RPMI7951 (cell line): ENCODE measurements around the gene PGRMC2. TPM values are rescaled to one million over a fixed set of nuclear protein-coding genes. Genes with fewer than 3 reads are reported as not detected.

Experiments
- DNase-seq: peaks from one replicate; pipeline ENCODE4 v3.0.0-alpha.2; 2012; ENCODE audit warnings: low read depth
- total RNA-seq: library from RNA; depleted of rRNA; stranded (reverse); fragments of >200 nt; shearing (Covaris generic); gene quantifications from 2 replicates; pipeline ENCODE4 v1.2.3, GENCODE V29; 2014; rRNA removed

The PGRMC2 gene, protein sequence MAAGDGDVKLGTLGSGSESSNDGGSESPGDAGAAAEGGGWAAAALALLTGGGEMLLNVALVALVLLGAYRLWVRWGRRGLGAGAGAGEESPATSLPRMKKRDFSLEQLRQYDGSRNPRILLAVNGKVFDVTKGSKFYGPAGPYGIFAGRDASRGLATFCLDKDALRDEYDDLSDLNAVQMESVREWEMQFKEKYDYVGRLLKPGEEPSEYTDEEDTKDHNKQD
- total RNA-seq = 13.6 and 15.6 TPM in 2 replicates

GRCh38 chr4:128287141-128287870 is at the start of gene PGRMC2:
Gene PGRMC2 (minus strand): TSS chr4:128287813. CDS start chr4:128287790, 23 bp downstream.
- peak; percentile 28 for DNase-seq

GRCh38 chr4:128335541-128335940 is 47.9 kb upstream of the PGRMC2 start:
- DNase-seq = no peak

DNA sequence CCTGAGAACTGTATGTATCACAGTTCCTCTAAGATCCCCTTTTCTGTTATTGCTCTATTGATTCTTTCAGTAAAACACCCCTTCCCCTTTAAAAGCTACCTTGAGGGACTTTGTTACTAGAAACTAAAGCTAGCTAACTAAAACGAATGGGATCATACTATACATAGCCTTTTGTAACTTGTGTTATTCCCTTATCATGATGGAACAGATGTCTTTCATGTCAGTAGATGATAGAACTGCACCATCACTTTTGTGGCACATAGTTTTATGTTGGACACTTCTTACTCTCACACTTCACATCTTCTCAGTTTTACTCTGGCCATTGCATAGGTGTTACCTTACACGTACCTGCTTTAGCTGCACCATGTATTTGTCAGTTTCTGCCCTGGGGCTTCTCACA is 46.6 kb upstream of the PGRMC2 start:
- no peak for DNase-seq

- no peak for DNase-seq
Observed at GRCh38 chr4:128333309-128334018, 45.9 kb upstream of the PGRMC2 start.

GRCh38 chr4:128332081-128332480 is 44.5 kb upstream of the PGRMC2 start:
- DNase-seq = no peak

GRCh38 chr4:128329638-128330037 is 42.0 kb upstream of the PGRMC2 start:
- DNase-seq = no peak

DNA sequence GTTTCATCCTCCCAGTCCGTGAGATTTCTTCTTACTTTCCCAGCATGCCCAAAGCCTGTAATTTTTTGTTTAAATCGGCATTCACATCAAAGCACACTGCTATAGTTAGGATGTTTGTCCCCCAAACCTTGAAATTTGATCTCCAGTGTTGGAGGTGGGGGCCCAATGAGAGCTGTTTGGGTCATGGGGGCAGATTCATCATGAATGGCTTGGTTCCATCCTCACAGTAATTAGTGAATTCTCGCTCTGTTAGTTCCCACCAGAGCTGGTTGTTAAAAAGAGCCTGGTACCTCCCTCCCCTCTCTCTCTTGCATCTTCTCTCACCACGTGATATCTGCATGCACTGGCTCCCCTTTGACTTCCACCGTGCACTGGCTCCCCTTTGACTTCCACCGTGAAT is 40.5 kb upstream of the PGRMC2 start:
- no peak for DNase-seq

GRCh38 chr4:128323401-128323800 is 35.8 kb upstream of the PGRMC2 start:
- no peak for DNase-seq

- DNase-seq = peak; percentile 80
Observed at GRCh38 chr4:128322986-128323385, 35.4 kb upstream of the PGRMC2 start.

GRCh38 chr4:128322311-128322710 is 34.7 kb upstream of the PGRMC2 start:
- DNase-seq = peak; percentile 72

GRCh38 chr4:128320656-128321055 is 33.0 kb upstream of the PGRMC2 start:
- DNase-seq = no peak

- DNase-seq = peak; percentile 78
Observed at GRCh38 chr4:128315756-128316520, 28.3 kb upstream of the PGRMC2 start.

- DNase-seq = no peak
Observed at GRCh38 chr4:128311659-128312403, 24.2 kb upstream of the PGRMC2 start.

DNA sequence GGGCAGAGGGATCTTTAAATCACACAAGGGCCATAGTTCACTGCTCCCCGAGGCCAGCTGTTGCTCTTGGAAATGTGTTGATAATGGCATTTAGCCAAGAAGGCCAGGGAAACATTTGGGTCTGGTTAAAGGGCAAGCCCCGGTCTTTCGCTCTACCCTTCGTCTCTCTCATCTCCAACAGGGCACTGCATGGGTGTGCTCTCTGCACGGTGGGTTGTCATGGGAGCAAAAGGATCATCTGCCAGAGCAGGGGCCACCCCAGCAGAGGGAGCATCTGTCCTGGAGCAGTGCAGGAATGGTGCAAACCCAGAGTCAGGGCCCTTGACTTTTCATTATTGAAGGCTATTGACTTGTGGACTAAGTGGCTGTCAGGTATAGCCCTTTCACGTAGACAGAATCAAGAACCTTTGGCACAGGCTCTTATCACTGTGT is 22.7 kb upstream of the PGRMC2 start:
- peak; percentile 72 for DNase-seq

DNA sequence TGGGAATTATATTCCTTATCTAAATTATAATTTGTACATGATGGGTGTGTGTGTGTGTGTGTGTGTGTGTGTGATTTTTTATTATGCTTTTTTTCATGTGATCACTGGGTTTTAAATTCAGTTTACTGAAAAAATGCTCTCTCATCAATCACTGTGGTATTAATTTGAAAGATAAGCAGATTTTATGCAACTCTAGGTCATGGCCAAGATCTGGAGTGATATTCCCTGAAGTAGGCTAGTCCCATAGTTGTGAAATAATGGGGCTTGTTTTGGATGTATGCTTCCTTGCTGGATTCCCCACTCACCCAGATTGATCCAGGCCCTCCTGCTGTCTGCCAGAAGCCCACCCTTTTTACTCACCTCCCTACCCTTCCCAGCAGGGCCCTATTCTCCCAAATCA is 22.0 kb upstream of the PGRMC2 start:
- DNase-seq = no peak

DNA sequence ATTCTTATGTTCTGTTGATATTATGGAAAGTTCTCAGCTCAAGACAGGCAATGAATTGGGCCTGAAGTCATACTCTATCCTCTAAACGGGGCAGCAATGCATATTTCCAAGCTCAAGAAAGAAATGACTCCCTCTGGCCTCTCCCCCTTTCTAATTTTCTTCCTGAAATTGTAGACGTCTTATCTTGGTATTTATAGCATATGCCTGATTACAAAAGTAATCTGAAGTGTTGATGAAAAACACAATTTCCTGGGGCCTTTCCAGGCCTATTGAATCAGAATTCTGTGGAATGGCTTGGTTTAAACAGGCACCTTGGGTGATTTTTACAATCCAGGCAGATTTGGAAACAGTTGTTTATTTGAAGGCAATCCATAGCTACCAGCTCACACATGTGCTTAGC is 21.4 kb upstream of the PGRMC2 start:
- no peak for DNase-seq

DNA sequence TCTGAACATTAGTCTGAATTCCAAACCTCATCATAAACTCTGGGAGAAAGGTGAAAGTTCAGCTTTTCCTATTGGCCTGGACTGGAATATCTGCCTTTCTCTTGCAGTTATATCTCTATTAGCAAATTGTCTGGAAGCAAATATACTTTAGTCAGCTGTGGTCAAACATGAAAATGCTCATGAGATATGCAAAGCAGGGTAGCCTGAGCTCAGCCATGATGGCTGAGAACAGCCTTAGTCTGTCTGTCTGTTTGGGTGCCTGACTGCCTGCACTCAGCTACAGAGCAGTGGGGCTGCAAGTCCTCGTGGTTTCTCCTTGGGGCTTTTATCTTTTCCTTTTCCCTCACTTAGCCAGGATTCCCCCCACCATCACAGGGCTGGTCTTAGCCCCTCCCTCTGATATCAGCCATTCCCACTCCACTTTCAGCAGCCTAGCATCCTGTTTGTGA is 19.5 kb upstream of the PGRMC2 start:
- no peak for DNase-seq

GRCh38 chr4:128305942-128306341 is 18.3 kb upstream of the PGRMC2 start:
- DNase-seq = no peak

GRCh38 chr4:128303986-128304385 is 16.4 kb upstream of the PGRMC2 start:
- DNase-seq = no peak

GRCh38 chr4:128303405-128303785 is 15.8 kb upstream of the PGRMC2 start:
- no peak for DNase-seq

DNA sequence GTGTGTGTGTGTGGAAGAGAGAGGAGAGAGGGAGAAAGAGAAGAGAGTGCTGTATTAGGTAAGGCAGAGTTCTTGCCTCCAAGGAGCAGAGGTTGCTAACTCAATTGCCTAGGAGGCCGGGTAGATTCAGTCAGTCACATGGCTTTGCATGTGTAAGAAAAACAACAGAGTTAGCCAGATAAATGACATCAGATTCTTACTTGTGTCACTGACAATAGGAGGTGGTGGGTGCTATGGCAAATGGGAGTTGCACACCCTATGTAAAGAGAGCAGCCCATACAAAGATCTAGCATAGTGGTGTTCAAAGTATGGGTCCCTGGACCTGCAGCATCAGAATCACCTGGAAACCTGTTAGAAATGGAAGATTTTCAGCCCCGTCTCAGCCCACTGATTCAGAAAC is 14.4 kb upstream of the PGRMC2 start:
- no peak for DNase-seq
